Measurements from ENCODE around the gene TAS2R46. TPM values are rescaled to one million over a fixed set of nuclear protein-coding genes. Genes with fewer than 3 reads are reported as not detected.
"Not testable (repeated sequence)": the region's sequence is repeated elsewhere in the genome, so short reads cannot be mapped to it uniquely, and the experiment has no call there.

Gene TAS2R46
- total RNA-seq, result 7.0 TPM

GRCh38 chr12:11062194-11062593, at the start of gene TAS2R46:
TSS of gene TAS2R46 (minus strand) at chr12:11062294. CDS start at chr12:11062294, 0 bp downstream.
- not testable (repeated sequence) for DNase-seq

- not testable (repeated sequence) for DNase-seq
Observed at GRCh38 chr12:11111213-11111612, 49.1 kb upstream of the TAS2R46 start.

DNA sequence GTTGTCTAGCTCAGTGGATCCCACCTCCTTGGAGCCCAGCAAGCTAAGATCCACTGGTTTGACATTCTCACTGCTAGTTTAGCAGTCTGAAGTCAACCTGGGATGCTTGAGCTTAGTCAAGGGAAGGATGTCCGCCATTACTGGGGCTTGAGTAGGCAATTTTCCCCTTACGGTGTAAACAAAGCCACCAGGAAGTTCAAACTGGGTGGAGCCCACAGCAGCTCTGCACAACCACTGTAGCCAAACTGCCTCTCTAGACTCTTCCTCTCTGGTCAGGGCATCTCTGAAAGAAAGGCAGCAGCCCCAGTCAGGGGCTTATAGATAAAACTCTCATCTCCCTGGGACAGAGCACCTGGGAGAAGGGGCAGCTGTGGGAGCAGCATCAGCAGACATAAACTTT, 46.8 kb upstream of the TAS2R46 start:
- DNase-seq, result no peak

DNA sequence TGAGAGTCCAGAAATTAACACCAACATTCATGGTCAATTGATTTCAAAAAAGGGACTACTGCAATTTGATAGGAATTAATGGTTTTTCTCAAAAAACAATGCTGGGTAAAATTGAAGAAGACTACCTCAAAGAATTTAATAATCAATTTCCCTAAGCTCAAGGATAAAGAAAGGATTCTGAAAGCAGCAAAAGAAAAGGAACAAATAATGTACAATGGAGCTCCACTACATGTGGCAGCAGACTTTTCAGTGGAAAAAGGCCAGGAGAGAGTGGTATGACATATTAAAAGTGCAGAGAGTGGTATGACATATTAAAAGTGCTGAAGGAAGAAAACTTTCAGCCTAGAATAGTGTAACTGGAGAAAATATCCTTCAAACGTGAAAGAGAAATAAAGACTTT, 45.6 kb upstream of the TAS2R46 start:
- DNase-seq, result no peak

- DNase-seq, result no peak
Observed at GRCh38 chr12:11106288-11106687, 44.2 kb upstream of the TAS2R46 start.

- no peak for DNase-seq
Observed at GRCh38 chr12:11105546-11105945, 43.5 kb upstream of the TAS2R46 start.

DNA sequence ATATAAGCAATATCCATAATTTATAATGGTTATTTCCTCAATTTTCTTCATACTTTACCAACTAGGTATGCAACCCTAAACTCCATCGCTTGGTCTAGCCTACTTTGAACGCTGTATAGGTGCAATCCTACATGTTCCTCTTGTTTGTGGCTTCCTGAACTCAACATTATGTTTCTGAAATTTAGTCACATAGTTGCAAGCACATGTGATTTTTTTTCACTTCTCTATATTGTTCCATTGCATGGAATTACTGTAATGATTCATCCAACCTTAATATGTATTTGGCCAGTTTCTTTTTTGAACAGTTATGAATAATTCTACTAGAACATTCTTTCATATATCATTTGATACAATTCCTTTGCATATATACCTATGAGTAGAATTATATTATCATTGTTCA, 32.8 kb upstream of the TAS2R46 start:
- DNase-seq, result not testable (repeated sequence)

GRCh38 chr12:11092128-11092527, 30.0 kb upstream of the TAS2R46 start, which contains the start of gene TAS2R43:
TSS of gene TAS2R43 (minus strand) at chr12:11092313. CDS start at chr12:11092229, 84 bp downstream.
- no peak for DNase-seq

- DNase-seq, result no peak
Observed at GRCh38 chr12:11089246-11089645, 27.2 kb upstream of the TAS2R46 start.

DNA sequence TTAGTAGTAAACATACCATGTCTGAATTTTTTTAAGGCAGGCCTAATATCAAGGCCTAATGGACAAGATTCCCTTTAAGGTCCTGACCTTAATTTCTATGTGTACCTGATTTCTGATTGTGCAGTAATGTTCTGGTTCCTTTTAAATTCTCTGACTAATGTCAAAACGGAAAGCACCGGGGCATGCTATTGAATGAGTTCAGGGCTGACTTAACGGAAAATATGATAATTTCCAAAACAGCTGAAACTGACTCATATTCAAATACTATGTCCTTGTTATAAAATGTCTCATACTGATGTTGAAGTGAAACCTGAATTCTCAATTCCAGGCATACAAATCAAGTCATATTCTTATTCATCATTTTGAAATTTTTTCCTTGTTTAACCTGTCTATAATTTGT, 23.3 kb upstream of the TAS2R46 start:
- no peak for DNase-seq

DNA sequence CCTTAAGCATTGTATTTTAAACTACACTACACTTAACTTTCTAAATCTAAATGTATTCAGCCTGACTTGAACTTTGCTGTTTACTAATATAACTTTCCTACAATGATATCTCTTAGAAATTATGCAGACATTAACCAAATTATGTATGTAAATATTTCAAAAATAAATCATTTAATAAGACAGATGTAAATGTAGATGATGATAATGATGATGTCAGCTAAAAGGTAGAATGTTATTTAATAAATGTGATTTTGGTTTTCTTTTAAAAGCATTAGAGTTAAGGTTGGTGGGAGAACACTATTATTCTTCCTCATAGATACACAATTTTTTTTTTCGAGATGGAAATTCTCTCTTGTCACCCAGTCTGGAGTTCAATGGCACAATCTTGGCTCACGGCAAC, 19.9 kb upstream of the TAS2R46 start:
- no peak for DNase-seq

DNA sequence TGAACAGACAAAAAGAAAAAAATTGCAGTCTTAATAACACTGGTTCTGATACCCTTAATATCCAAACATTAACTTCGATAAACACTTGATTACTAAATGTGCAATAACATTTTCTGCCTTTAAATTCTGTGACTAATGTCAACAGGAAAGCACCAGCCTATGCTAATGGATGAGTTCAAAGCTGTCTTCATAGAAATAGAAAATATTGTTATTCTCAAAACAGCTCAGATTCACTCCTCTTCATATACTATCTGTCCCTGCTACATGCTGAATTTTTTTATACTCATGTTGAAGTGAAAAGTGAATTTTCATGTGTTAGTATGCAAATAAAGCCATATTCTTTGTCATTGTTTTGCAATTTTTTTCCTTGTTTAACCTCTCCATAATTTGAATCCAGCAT, 16.2 kb upstream of the TAS2R46 start:
- no peak for DNase-seq

GRCh38 chr12:11075642-11076041, 13.5 kb upstream of the TAS2R46 start:
- DNase-seq, result no peak

GRCh38 chr12:11071414-11071813, 9.3 kb upstream of the TAS2R46 start:
- DNase-seq, result no peak

DNA sequence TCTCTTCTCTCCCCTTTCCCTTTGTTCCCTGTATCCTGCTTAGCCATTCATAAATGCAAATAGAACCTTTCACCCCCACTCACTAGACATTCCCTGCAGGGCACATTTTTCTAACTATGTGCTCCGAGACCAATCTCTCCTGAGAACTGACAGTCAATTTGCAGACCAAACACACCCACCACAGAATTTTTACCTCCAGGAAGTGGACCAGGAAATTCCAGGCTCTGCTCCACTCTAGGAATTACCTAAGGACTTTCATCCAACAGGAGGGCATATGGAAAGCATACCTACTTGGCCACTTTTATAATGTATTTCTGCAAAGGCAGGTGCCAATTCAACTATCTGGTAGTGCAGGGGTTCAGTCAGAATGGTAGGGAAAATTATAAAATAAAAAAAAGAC, 8.9 kb upstream of the TAS2R46 start:
- DNase-seq, result no peak

DNA sequence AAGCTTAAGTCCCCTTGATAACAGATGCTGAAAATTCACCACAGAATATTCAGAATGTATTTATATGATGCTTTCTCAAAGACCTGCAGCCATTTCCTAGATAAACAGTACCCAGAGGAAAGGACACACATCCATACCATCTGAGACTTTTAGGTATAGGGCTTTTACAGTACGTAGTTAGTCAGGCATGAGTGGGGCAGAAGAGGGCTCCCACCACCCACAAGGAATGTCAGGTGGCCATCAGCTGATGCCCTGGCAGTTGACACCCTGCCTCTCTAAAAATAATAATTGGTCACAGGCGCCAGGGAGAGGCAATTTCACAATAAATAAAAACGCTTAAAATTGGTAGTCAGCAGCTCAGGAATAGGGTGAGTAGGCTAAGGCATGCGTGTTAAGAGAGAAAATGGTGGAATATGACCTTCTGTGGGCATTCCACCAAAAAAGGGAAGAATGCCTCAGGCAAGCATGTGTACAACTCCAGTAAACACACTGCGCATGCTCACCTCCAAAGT, 7.8 kb upstream of the TAS2R46 start:
- no peak for DNase-seq

DNA sequence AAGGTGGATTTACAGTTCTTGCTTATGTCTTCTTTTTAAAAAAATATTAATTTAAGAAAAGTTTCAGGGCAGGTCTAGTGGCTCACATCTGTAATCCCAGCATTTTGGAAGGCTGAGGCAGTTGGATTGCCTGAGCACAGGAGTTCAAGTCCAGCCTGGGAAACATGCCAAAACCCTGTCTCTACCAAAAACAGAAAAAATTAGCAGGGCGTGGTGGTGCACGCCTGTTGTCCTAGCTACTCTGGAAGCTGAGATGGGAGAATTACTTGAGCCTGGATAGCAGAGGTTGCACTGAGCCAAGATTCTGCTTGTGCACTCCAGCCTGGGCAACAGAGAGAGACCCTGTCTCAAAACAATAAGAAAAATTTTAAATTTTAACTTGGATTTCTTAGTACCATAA, 5.4 kb upstream of the TAS2R46 start:
- DNase-seq, result no peak

DNA sequence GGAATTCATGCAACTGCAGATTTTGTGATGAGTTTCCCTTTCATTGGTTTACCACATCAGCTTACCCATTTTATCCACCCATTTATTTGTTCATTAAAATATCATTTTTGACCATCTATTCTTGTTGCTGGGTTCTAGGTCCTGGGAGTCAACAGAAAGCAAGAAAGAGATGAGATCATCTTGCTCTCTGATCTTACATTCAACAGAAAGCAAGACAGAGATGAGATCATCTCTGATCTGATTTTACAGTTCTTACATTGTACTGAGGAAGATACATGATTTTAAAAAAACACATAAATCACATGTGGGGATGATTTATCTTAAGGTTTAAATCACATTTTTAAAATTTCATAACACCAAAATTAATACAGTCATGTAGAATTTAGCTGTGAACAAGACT, 2.3 kb downstream of the TAS2R46 start:
- DNase-seq, result no peak

GRCh38 chr12:11059041-11059440, 3.1 kb downstream of the TAS2R46 start:
- no peak for DNase-seq

GRCh38 chr12:11055306-11055705, 6.8 kb downstream of the TAS2R46 start:
- no peak for DNase-seq

DNA sequence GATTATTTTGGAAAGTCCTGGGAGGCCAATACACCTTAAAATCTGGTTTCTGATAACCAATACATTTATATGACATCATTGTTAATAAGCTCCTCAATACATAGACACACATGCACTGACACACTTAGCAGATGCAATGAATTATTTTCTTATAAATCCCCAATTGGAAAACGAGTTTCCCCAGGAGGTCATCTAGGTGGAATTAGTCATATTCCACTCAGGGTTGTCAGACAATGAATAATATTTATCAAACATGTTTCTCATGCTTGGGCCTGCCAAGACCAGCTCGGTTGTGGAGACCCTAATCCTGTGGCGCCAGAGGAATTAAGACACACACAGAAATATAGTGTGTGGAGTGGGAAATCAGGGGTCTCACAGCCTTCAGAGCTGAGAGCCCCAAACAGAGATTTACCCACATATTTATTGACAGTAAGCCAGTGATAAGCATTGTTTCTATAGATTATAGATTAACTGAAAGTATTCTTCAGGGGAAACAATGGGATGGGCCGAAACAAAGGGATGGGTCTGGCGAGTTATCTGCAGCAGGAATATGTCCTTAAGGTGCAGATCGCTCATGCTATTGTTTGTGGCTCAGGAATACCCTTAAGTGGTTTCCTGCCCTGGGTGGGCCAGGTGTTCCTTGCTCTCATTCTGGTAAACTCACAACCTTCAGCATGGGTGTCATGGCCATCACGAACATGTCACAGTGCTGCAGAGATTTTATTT, 12.1 kb downstream of the TAS2R46 start:
- DNase-seq, result not testable (repeated sequence)

GRCh38 chr12:11041366-11041765, 20.7 kb downstream of the TAS2R46 start:
- not testable (repeated sequence) for DNase-seq

DNA sequence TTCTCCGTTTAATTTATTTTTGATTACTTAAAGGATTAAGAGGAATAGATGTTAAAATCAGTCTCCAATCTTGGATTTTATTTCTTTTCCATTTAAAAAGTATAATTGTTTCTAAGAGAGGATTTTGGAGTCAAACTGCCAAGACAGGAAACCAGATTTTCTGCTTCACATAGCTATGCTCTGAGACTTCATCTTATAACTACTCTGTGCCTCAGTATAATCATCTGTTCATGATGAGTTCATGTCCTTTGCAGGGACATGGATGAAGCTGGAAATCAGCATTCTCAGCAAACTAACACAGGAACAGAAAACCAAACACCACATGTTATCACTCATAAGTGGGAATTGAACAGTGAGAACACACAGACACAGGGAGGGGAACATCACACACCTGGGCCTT, 21.9 kb downstream of the TAS2R46 start:
- no peak for DNase-seq

DNA sequence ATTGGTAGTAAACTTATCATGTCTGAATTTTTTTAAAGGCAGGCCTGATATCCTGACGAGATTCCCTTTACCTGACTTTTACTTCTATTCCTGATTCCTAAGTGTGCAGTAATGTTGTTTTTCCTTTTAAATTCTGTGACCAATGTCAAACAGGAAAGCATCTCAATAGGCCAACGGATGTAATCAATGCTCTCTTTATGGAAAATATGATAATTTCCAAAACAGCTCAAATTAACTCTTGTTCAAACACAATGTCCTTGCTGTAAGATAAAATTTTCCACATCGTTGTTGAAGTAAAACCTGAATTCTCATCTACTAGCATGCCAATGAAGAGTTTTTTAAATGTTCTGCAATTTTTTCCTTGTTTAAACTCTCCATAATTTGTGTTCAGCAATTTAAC, 22.9 kb downstream of the TAS2R46 start:
- no peak for DNase-seq

Data from skin of body (tissue), 2 donors.